HG03095 (cell line): ENCODE data around the gene DRGX.

Experiments
- ATAC-seq: cut with Tn5 transposase; IDR thresholded peaks from one replicate; pipeline ENCODE4 v1.9.1; 2021; ENCODE audit warnings: moderate library complexity; ENCODE audit not compliant: unreplicated experiment

The DRGX gene

DNA sequence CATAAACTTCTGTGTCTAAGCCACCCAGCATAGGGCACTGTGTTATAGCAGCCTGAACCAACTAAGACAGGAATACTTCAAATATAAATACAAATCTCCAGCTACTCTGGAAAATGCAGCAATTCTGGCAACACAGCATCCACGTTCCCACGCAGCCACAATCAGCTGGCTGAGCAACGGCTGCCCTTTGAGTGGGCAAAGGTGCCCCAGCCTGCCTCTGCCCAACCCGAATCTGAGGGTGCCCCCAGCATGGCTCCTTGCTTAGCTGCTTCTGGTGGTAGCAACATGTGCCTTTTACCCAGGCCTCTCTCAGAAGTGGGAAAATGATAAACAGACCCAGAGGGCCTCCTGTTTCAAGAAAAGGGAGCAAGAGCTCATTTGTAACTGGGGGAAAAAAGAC, 12.0 kb downstream of the DRGX start:
- no peak for ATAC-seq

DNA sequence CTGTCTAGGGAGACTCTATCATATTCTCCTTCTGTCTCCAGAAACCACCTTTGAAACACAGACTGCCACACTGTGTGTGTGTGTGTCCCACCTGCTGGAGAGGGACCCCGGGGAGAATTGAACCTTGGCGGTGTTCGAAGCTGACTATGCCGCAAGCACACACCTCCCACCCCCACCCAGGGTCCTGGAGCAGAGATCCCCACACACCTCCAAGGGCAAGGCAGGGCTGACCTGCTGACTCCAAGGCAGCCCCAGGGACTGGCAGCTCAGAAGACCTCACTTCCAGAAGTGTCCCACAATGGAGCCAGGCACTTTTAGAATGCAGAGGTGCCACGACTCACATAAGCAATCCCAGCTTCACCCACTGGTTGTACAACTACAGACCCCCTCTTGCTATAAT, 13.1 kb downstream of the DRGX start:
- no peak for ATAC-seq

- ATAC-seq, result no peak
Observed at GRCh38 chr10:49382226-49382625, 13.7 kb downstream of the DRGX start.

DNA sequence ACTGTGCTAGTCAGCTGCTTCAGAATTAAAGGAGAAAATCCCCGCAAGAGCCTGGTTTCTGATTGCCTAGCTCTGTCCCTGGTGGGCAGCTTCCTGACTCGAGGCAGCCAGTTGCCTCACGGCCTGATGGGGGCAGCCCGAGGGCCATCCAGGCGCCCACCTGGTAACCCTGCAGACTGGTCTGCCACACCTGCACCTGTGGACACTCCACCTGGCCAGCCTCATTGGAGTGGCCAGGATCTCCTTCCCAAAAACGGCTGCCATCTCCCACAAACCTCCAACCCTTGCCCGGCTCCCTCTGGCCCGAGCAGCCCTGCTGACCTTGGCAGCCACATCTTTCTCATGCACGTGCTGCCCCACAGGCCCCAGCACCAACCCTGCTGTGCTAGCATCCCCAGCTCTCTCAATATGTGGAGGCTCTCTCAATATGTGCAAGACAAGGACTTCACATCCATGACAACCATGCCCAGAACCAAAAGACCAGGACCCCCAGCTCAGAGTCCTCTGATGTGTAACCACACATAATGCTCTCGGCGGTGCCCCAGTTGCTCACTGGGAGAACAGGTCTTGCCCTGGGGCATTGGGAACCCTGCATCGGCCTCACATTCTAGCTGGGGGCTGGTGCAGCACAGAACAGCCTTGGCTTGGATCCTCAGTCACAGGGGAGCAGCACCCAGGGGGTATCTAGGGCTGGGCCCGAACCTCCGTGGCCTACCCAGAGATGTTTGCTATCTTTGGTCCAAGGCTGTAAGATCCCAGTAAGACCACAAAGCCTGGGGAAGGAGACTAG, 14.6 kb downstream of the DRGX start:
- no peak for ATAC-seq

- ATAC-seq, result no peak
Observed at GRCh38 chr10:49379596-49380410, 16.1 kb downstream of the DRGX start.

- ATAC-seq, result no peak
Observed at GRCh38 chr10:49377256-49377655, 18.6 kb downstream of the DRGX start.

DNA sequence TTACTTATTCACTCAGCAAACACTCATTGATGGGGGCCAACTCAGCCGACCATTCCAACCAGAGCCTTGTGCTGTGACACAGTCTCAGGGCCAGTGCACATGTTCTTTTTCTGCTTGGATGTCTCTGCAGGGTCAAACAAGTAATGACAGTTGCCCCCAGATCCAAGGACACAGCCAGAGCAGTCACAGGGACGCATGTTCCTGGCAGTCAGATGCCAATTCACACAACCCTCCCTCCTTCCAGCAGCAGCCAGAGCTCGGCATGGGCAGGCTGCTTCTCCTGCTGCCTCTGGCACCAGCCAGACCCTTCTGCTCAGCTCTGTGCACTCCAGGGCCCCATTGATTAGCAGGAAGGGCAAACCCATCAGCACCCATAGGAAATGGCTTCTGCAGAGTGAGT, 20.3 kb downstream of the DRGX start:
- no peak for ATAC-seq

- ATAC-seq, result no peak
Observed at GRCh38 chr10:49374740-49375139, 21.1 kb downstream of the DRGX start.

GRCh38 chr10:49373361-49373760, 22.5 kb downstream of the DRGX start:
- no peak for ATAC-seq

- ATAC-seq, result no peak
Observed at GRCh38 chr10:49371967-49372366, 23.9 kb downstream of the DRGX start.

DNA sequence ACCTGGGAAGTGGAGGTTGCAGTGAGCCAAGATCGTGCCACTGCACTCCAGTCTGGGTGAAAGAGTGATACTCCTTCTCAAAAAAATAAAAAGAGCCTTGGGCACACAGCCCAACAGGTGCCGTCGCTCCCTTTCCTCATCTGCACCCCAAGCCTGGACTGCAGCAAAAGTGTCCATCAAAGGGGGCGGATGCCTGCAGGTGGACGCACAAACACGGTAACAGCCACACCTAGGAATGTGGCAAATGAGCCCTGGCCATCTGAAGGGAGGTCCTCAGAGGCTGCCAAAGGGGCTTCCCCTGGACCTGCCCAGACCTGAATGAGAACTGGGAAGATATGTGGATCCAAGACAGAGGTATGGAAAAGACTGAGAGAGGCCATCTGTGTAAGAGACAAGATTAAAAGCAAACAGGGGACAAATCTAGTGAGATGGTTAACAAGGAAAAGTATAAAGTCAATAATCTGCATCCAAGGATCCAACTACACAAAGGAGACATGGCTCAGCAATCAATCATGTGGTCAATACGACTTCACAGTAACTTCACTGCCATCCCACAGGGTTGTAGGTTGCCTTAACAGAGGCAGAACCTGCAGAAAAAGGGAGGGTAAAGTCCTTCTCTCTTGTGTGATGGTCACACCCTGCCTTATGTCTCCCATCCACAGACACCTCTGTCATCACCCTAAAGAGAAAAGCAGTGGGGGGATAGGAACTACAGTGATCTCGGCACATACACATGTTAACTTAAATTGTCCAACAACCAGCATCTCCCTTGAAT, 25.4 kb downstream of the DRGX start:
- no peak for ATAC-seq

DNA sequence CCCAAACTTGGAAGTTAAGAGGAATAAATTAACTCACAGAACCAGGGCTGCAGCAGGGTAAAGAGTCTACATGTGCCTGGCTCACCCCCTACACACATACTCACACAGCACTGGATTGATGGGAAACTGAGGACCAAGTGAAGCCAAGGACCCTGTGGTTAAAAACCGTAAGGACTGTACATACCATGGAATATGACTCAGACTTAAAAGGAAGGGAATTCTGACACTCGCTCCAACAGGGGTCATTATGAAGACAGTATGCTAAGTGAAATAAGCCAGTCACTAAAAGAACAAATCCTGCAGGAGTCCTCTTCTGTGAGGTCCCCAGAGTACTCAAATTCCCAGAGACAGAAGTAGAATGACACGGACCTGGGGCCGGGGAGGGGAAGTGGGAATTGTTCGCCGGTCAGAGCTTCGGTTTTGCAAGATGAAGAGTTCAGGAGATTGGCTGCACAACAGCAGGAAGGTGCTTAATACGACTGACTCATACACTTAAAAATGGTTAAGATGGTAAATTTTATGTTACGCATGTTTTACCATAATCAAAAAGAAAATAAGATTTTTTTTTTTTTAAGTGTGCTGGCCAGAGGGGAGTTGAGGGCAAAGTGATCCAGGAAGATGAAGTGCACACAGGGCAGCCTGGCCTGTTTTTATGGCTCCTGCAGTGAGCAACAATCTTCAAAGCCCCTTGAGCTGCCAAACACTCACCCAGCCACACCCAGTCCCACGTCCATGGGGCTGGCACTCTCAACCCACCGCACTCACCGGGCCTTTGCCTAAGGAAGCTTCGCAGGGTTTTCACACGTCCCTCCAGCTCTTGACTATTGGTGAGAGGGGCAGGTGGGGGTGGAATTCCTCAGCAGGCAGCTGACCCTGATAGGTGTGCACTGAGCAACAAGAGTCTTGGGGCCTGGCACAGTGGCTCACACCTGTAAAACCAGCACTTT, 26.4 kb downstream of the DRGX start:
- ATAC-seq, result no peak

GRCh38 chr10:49368256-49368655, 27.6 kb downstream of the DRGX start:
- ATAC-seq, result no peak

DNA sequence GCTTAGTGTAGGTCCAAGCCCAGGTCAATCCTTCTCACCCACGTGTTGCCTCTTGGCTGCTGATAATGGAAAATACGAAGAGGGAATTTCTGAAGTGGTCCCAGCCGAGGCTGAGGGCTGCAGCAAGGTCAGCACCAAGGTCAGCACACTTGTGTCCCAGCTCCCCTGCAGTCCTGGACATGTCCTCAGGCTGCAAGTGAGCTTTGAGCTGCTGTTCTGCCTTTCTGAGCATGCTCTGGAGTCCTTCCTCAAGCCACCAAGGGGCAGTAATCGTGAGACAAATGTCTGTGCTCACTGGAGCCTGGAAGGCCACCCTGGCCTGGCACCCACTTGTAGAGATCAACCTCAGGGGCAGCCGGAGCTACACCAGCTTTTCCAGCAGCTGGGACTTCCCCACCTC, 28.3 kb downstream of the DRGX start:
- ATAC-seq, result no peak

DNA sequence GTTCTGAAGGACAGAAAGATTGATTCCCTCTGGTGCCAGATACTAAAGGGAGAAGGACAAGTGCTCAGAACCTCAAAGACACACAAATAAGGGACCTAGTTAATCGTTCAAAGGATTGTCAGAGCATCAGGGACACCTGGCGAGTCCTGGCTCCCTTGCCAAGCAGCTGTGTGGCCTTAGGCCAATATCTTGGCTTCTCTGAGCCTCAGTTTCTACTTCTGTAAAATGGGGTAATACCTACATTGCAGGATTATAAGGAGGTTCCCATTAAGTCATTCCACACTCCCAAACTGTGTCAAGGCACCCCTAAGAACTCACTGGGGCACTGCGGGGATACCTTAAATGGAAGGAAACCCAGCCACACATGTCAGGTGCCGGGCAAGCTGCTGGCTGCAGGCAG, 29.4 kb downstream of the DRGX start:
- ATAC-seq, result no peak

GRCh38 chr10:49365675-49366415, 30.0 kb downstream of the DRGX start:
- no peak for ATAC-seq

DNA sequence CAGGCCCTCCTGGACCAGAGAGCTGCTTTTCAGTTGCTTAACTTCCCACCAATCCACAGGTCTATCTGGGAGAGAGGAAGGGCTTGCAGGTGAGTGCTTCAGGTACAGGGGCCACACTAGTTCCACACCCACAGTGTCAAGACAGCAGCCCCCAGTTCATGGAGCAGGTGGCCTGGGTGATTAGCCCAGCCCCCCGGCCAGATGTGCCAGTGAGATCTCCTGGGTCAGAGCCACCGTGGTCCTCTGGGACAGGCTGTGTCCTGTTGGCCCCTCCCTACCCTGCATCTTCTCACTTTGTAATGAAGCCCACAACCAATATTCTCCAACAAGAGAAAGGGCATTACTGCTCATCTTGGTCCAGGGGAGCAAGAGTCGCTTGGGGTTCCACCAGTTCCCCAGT, 30.6 kb downstream of the DRGX start:
- ATAC-seq, result no peak

DNA sequence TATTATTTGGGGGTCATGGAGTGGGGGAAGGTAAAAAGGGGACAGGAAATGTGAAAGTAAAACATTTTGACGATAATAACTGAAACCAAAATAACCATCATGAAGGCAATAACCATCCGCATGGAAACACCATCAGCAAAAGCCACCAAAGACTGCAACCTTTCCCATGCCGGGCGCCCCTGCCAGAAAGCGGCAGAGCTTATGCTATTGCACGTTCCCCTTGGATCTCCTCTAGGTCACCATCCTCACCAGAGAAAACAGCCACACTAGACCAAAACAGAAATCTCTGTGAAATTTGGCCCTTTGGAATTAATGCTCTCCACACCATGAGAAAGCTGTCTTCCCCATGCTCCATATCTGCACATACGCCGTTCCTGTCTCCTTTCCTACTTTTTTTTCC, 31.1 kb downstream of the DRGX start:
- ATAC-seq, result no peak

GRCh38 chr10:49364051-49364450, 31.8 kb downstream of the DRGX start:
- ATAC-seq, result no peak
